Stimulated activated CD8-positive, alpha-beta memory T cell treated with anti-CD3 and anti-CD28 coated beads, Interleukin-15, amount 100 ng/mL, for 24 hours (primary cell): ENCODE data around the gene BTBD19.
"Not testable (repeated sequence)": the region's sequence is repeated elsewhere in the genome, so short reads cannot be mapped to it uniquely, and the experiment has no call there.

ENCODE experiments used
- DNase-seq: peaks from one replicate; pipeline ENCODE4 v3.0.0-alpha.2; 2020; ENCODE audit warnings: low read depth

Gene BTBD19

GRCh38 chr1:44787506-44787905, 20.8 kb upstream of the BTBD19 start:
- DNase-seq: no peak

GRCh38 chr1:44788120-44788860, 20.0 kb upstream of the BTBD19 start, which contains the start of gene BEST4:
Gene BEST4, minus strand, starts transcription at chr1:44788170. Its CDS starts 465 bp downstream, at chr1:44787705.
- no peak for DNase-seq

- no peak for DNase-seq
Measured at GRCh38 chr1:44790968-44791801, 17.1 kb upstream of the BTBD19 start.

- DNase-seq: no peak
Measured at GRCh38 chr1:44792736-44793502, 15.4 kb upstream of the BTBD19 start.

GRCh38 chr1:44797886-44798285, 10.4 kb upstream of the BTBD19 start:
- not testable (repeated sequence) for DNase-seq

- DNase-seq: no peak
Measured at GRCh38 chr1:44798481-44799365, 9.6 kb upstream of the BTBD19 start.

GRCh38 chr1:44799770-44800584, 8.3 kb upstream of the BTBD19 start, which contains the start of gene PLK3:
Gene PLK3, plus strand, starts transcription at chr1:44800377. Its CDS starts 87 bp downstream, at chr1:44800464.
- DNase-seq: peak; percentile 87

- DNase-seq: no peak
Measured at GRCh38 chr1:44801491-44802305, 6.6 kb upstream of the BTBD19 start.

GRCh38 chr1:44802306-44803061, 5.8 kb upstream of the BTBD19 start:
- no peak for DNase-seq

GRCh38 chr1:44803062-44803311, 5.3 kb upstream of the BTBD19 start:
- DNase-seq: no peak

GRCh38 chr1:44803312-44804095, 4.8 kb upstream of the BTBD19 start:
- no peak for DNase-seq

GRCh38 chr1:44805311-44806024, 2.9 kb upstream of the BTBD19 start:
- no peak for DNase-seq

GRCh38 chr1:44806025-44806703, 2.2 kb upstream of the BTBD19 start:
- no peak for DNase-seq

- no peak for DNase-seq
Measured at GRCh38 chr1:44806704-44807363, 1.5 kb upstream of the BTBD19 start, which contains the start of gene DYNLT4. Gene DYNLT4, minus strand, starts transcription at chr1:44807351. Its CDS starts 683 bp downstream, at chr1:44806668.

GRCh38 chr1:44807364-44808062, 810 bp upstream of the BTBD19 start:
- no peak for DNase-seq
